H1 (cell line): ENCODE measurements around the gene INPP5A. TPM values are rescaled to one million over a fixed set of nuclear protein-coding genes. Genes with fewer than 3 reads are reported as not detected.

ENCODE experiments used
- CTCF ChIA-PET: fragments of 300-600 bp; sonication (Branson Sonifier 250); formaldehyde crosslinking; loops from one replicate; lab custom pipeline; 2021; ENCODE audit not compliant: partially characterized antibody; lab: Charles Lee
- POLR2A ChIA-PET: fragments of 300-600 bp; sonication (Branson Sonifier 250); formaldehyde crosslinking; loops from one replicate; lab custom pipeline; 2021; ENCODE audit warnings: inconsistent platforms; ENCODE audit not compliant: partially characterized antibody; lab: Charles Lee
- DNase-seq, 2 experiments: peaks; one replicate each; pipeline versions ENCODE4 v3.0.0 to v3.0.0-alpha.2; 2010 to 2022; ENCODE audit warnings: low spot score in 2 of 2, low read depth in 1 of 2, mixed read lengths in 1 of 2
- FAIRE-seq: peaks from 2 replicates; lab custom pipeline; 2011; peaks lifted over from hg19 to GRCh38; lab: Jason Lieb, UNC
- H2AFZ ChIP-seq: 2 replicates; pipeline ENCODE4 v1.8.1; 2012; ENCODE audit warnings: low read length, inconsistent platforms
- H2AK5ac ChIP-seq: 2 replicates; pipeline ENCODE4 v1.6.1; 2013; ENCODE audit warnings: low read depth, low read length
- H2BK120ac ChIP-seq: replicated peaks from 2 replicates; pipeline ENCODE3; 2013; ENCODE audit warnings: low read depth, low read length, inconsistent platforms
- H2BK12ac ChIP-seq: 2 replicates; pipeline ENCODE4 v1.6.1; 2013; ENCODE audit warnings: low read depth, low read length
- H2BK15ac ChIP-seq: 2 replicates; pipeline ENCODE4 v1.6.1; 2013; ENCODE audit warnings: low read length
- H2BK20ac ChIP-seq: 2 replicates; pipeline ENCODE4 v1.6.1; 2013; ENCODE audit warnings: low read length
- H2BK5ac ChIP-seq: 2 replicates; pipeline ENCODE4 v1.6.1; 2013; ENCODE audit warnings: low read depth, low read length
- H3K14ac ChIP-seq: 2 replicates; pipeline ENCODE4 v1.6.1; 2013; ENCODE audit warnings: inconsistent platforms; ENCODE audit not compliant: insufficient read length
- H3K18ac ChIP-seq: 2 replicates; pipeline ENCODE4 v1.6.1; 2013; ENCODE audit warnings: low read length; ENCODE audit errors: extremely low read depth
- H3K23ac ChIP-seq: 2 replicates; pipeline ENCODE4 v1.6.1; 2013; ENCODE audit warnings: inconsistent platforms; ENCODE audit not compliant: insufficient read length
- H3K23me2 ChIP-seq: 2 replicates; pipeline ENCODE4 v1.6.1; 2013; ENCODE audit warnings: low read depth, low read length
- H3K27ac ChIP-seq: 2 replicates; pipeline ENCODE4 v1.6.1; 2011; ENCODE audit warnings: low read depth, low read length, inconsistent platforms
- H3K27me3 ChIP-seq, 4 experiments: replicated peaks in 1 of 4; 1 replicate in 1 of 4; 2 replicates in 3 of 4; pipeline versions ENCODE4 v1.6.1 to v1.8.1; 2011 to 2013; ENCODE audit warnings: low read length in 3 of 4, mild to moderate bottlenecking in 3 of 4, inconsistent platforms in 2 of 4, mixed read lengths in 2 of 4, moderate library complexity in 1 of 4; ENCODE audit not compliant: control insufficient read depth in 3 of 4, insufficient read depth in 3 of 4; ENCODE audit errors: extremely low read depth in 1 of 4
- H3K36me3 ChIP-seq, 4 experiments: 2 replicates each; pipeline versions ENCODE4 v1.6.1 to v1.8.1; 2011 to 2013; ENCODE audit warnings: mild to moderate bottlenecking in 4 of 4, low read length in 3 of 4, moderate library complexity in 2 of 4, control low read depth in 1 of 4, inconsistent platforms in 1 of 4; ENCODE audit not compliant: insufficient read depth in 4 of 4, control insufficient read depth in 2 of 4
- H3K4ac ChIP-seq: replicated peaks from 2 replicates; pipeline ENCODE3; 2013; ENCODE audit warnings: low read length, low read depth, mixed read lengths, inconsistent platforms; ENCODE audit not compliant: insufficient read length
- H3K4me1 ChIP-seq, 4 experiments: replicated peaks in 1 of 4; 1 replicate in 1 of 4; 2 replicates in 3 of 4; pipeline versions ENCODE4 v1.6.1 to v1.8.1; 2011 to 2013; ENCODE audit warnings: low read length in 3 of 4, inconsistent platforms in 2 of 4, mixed read lengths in 1 of 4; ENCODE audit not compliant: insufficient read depth in 4 of 4, control insufficient read depth in 3 of 4
- H3K4me2 ChIP-seq, 2 experiments: 2 replicates each; pipeline versions ENCODE4 v1.6.1 to v1.8.1; 2011 to 2013; ENCODE audit warnings: low read depth in 2 of 2, low read length in 2 of 2, control low read depth in 1 of 2, inconsistent platforms in 1 of 2, mild to moderate bottlenecking in 1 of 2; ENCODE audit not compliant: insufficient read depth in 1 of 2
- H3K4me3 ChIP-seq, 4 experiments: fragments of 200-600, 300-600 bp in 1 of 4; sonication (generic), shearing (Covaris generic), sonication (Bioruptor Twin) in 1 of 4; 2 replicates each; pipeline versions ENCODE4 v1.5.1 to v1.8.1; 2011 to 2016; ENCODE audit warnings: low read length in 4 of 4, low read depth in 3 of 4, control low read depth in 2 of 4, inconsistent platforms in 2 of 4, mild to moderate bottlenecking in 2 of 4, mixed read lengths in 1 of 4, moderate library complexity in 1 of 4; ENCODE audit not compliant: insufficient read depth in 2 of 4; ENCODE audit errors: extremely low read depth in 1 of 4
- H3K56ac ChIP-seq: replicated peaks from 2 replicates; pipeline ENCODE3; 2013; ENCODE audit warnings: low read depth, mild to moderate bottlenecking, mixed read lengths, low read length, inconsistent platforms; ENCODE audit not compliant: insufficient read length
- H3K79me1 ChIP-seq: 2 replicates; pipeline ENCODE4 v1.6.1; 2013; ENCODE audit warnings: low read depth, low read length, control low read depth
- H3K79me2 ChIP-seq, 2 experiments: 2 replicates each; pipeline versions ENCODE4 v1.6.1 to v1.8.1; 2012 to 2013; ENCODE audit warnings: low read length in 2 of 2, mild to moderate bottlenecking in 2 of 2, inconsistent platforms in 1 of 2; ENCODE audit not compliant: insufficient read depth in 2 of 2, control insufficient read depth in 1 of 2
- H3K9ac ChIP-seq, 4 experiments: replicated peaks in 1 of 4; 1 replicate in 1 of 4; 2 replicates in 3 of 4; pipeline versions ENCODE4 v1.6.1 to v1.8.1; 2011 to 2013; ENCODE audit warnings: low read depth in 3 of 4, low read length in 3 of 4, control low read depth in 2 of 4, mild to moderate bottlenecking in 2 of 4, moderate library complexity in 2 of 4, inconsistent platforms in 1 of 4; ENCODE audit errors: extremely low read depth in 1 of 4
- H3K9me3 ChIP-seq, 2 experiments: 2 replicates each; pipeline versions ENCODE4 v1.6.1 to v1.8.1; 2012 to 2013; ENCODE audit warnings: mild to moderate bottlenecking in 2 of 2, moderate library complexity in 2 of 2, control low read depth in 1 of 2, inconsistent platforms in 1 of 2, low read depth in 1 of 2, low read length in 1 of 2, mixed read lengths in 1 of 2; ENCODE audit not compliant: insufficient read depth in 2 of 2
- H4K20me1 ChIP-seq, 2 experiments: replicated peaks in 1 of 2; 2 replicates each; pipeline versions ENCODE3 to v1.8.1; 2011 to 2013; ENCODE audit warnings: inconsistent platforms in 2 of 2, low read length in 2 of 2, mild to moderate bottlenecking in 1 of 2; ENCODE audit not compliant: insufficient read depth in 2 of 2, control insufficient read depth in 1 of 2
- H4K5ac ChIP-seq: 2 replicates; pipeline ENCODE4 v1.6.1; 2013; ENCODE audit warnings: low read length, low read depth, mixed read lengths, inconsistent platforms; ENCODE audit not compliant: insufficient read length
- H4K8ac ChIP-seq: 2 replicates; pipeline ENCODE4 v1.8.0; 2013; ENCODE audit warnings: mild to moderate bottlenecking, moderate library complexity, low read length, inconsistent platforms; ENCODE audit not compliant: insufficient read depth; ENCODE audit errors: extremely low read depth
- H4K91ac ChIP-seq: replicated peaks from 2 replicates; pipeline ENCODE3; 2013; ENCODE audit warnings: low read length, mixed read lengths, inconsistent platforms; ENCODE audit not compliant: insufficient read length
- EZH2 ChIP-seq: fragments of 200-600 bp; sonication (generic); IDR thresholded peaks from 2 replicates; pipeline ENCODE4 v1.7.1; 2012; ENCODE audit warnings: low read depth, mild to moderate bottlenecking, moderate library complexity, low read length, inconsistent platforms; ENCODE audit not compliant: severe bottlenecking
- SIN3A ChIP-seq, 2 experiments: IDR thresholded peaks in 1 of 2; conservative IDR thresholded peaks in 1 of 2; 2 replicates each; pipeline ENCODE4 v1.6.1; 2011 to 2012; ENCODE audit warnings: low read length in 2 of 2, improper control_type of control experiment in 1 of 2, low read depth in 1 of 2, mild to moderate bottlenecking in 1 of 2
- TEAD4 ChIP-seq: IDR thresholded peaks from 2 replicates; pipeline ENCODE4 v1.6.1; 2012; ENCODE audit warnings: low read depth, low read length, inconsistent platforms, mixed read lengths
- YY1 ChIP-seq: IDR thresholded peaks from 2 replicates; pipeline ENCODE4 v1.6.1; 2011; ENCODE audit warnings: low read depth, mild to moderate bottlenecking, low read length
- WGBS, 2 experiments: shearing (Covaris generic) in 1 of 2; methylation state at CpG; one replicate each; pipeline versions ENCODE4 v1.1.6 to v1.1.7; 2013 to 2015; ENCODE audit warnings: low lambda C conversion rate in 2 of 2, mixed read lengths in 2 of 2, inconsistent platforms in 1 of 2, low coverage in 1 of 2, missing lambda C conversion rate in 1 of 2; ENCODE audit not compliant: insufficient replicate concordance in 2 of 2, insufficient coverage in 1 of 2, insufficient read length in 1 of 2; ENCODE audit errors: extremely low coverage in 1 of 2, missing lambda C conversion rate in 1 of 2; 5-methylcytosine and 5-hydroxymethylcytosine counted together
- polyA plus RNA-seq, 7 experiments: library from polyadenylated mRNA; depleted of rRNA in 3 of 7; stranded (reverse) in 5 of 7; unstranded in 2 of 7; fragments of >200 nt in 5 of 7; fragments of 200-250 nt in 2 of 7; gene quantifications; 1 replicate in 5 of 7; 2 replicates in 1 of 7; 4 replicates in 1 of 7; pipeline versions ENCODE4 v1.2.1 to v1.2.3, GENCODE V29; 2011 to 2013; ENCODE audit warnings: missing spikeins in 2 of 7, mixed read lengths in 2 of 7
- total RNA-seq: library from RNA; stranded (reverse); fragmentation: NEBNext Ultra II Directional; extraction: Animal tissue kit (Norgen Biotek cat#: 25700); gene quantifications from 2 replicates; pipeline ENCODE4 v1.2.1, GENCODE V29; 2021
- TF ChIP-seq, protein P1 (sequence below): IDR thresholded peaks from 2 replicates; pipeline ENCODE4 v1.6.1; 2011; ENCODE audit warnings: low read depth, mild to moderate bottlenecking, low read length; ENCODE audit not compliant: insufficient read depth

The INPP5A gene
- total and polyA plus RNA-seq, 2 of the 8 experiments (the other 6 are each of a cell fraction or from before 2014, with no cell fraction given) = 19.7 to 27.5 TPM

DNA sequence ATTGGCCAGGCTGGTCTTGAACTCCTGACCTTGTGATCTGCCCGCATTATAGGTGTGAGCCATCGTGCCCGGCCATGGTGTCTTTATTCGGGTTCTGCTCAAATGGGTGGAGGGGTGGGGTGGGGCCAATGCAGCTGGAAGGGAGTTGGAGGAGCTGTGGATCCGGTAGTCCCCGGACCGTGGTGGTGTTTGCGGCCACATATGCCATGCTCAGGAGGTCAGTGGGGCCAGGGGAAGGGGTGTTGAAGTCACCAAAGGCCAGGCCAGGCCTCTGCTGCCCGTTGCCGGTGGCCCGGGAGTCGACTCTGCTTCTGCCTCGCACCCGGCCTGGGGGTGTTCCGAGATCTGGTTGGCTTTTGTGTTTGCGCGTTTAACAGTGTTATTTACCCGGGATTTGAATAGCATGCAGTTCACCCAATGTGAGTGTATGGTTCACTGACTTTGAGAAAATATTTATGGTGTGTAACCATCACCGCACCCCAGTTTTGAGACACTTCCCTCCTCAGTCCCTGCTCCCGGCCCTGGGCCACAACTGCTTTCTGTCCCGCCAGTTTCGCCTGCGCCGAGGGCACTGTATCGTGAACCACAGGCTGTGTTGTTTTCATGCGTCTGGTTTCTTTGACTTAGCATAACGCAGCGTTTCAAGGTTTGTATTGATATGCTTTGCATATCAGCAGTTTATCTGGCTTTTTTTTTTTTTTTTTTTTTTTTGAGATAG lies 10.7 kb downstream of the INPP5A start:
- no peaks in the 10 kb centered on the region for H3K36me3 ChIP-seq
- no peak overlapping the region for H3K27ac ChIP-seq
- H3K79me2 ChIP-seq = peaks cover 0 to 41% of the 10 kb centered on the region in 2 experiments; a peak in 2 of 4 replicates
- H3K4me2 ChIP-seq = no peak overlapping the region
- H3K79me1 ChIP-seq = peaks cover 16% of the 10 kb centered on the region
- WGBS, 2 experiments = 92% methylated on average over 28 of the region's 28 CpGs; no CpG with 5 or more reads in 1 of the 2 experiments
- H2BK5ac ChIP-seq = no peak overlapping the region
- no peak overlapping the region for H2BK15ac ChIP-seq
- no peak overlapping the region for H3K23ac ChIP-seq
- H2BK120ac ChIP-seq = no peak overlapping the region
- POLR2A ChIA-PET = interaction anchor here (1.1 kb wide), 1 partner anchor 10 kb away, joined by 3 read pairs; no protein-coding TSS in a partner anchor
- FAIRE-seq (no peak), DNase-seq (no peak)
- H2AK5ac ChIP-seq = no peak overlapping the region
- no peak overlapping the region for H4K8ac ChIP-seq
- H2BK20ac ChIP-seq = no peak overlapping the region
- no peak for TF ChIP-seq SIN3A (conservative IDR thresholded peaks at IDR 0.05 in 1 of 2, IDR thresholded peaks at IDR 0.05 in 1 of 2; ENCODE audit: low read depth in 1 of 2, low read length in 2 of 2)
- TF ChIP-seq YY1 = no peak
- no peak for TF ChIP-seq TEAD4
- TF ChIP-seq, protein P1, sequence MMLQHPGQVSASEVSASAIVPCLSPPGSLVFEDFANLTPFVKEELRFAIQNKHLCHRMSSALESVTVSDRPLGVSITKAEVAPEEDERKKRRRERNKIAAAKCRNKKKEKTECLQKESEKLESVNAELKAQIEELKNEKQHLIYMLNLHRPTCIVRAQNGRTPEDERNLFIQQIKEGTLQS = no peak
- TF ChIP-seq EZH2 = no peak
- H3K23me2 ChIP-seq = no peaks in the 10 kb centered on the region
- no peak overlapping the region for H2BK12ac ChIP-seq
- H3K9me3 ChIP-seq = no peaks in the 10 kb centered on the region
- no peak overlapping the region for H4K5ac ChIP-seq
- H3K56ac ChIP-seq = no peak overlapping the region
- peaks cover 0 to 3% (median 0%) of the 10 kb centered on the region in 4 experiments; a peak in 1 of 7 replicates for H3K4me1 ChIP-seq
- no peak overlapping the region for H4K91ac ChIP-seq
- CTCF ChIA-PET = no interaction called here
- H2AFZ ChIP-seq = no peak overlapping the region
- H4K20me1 ChIP-seq = peaks cover 4 to 30% of the 10 kb centered on the region in 2 experiments
- H3K14ac ChIP-seq = no peak overlapping the region
- H3K9ac ChIP-seq = no peak overlapping the region
- H3K18ac ChIP-seq = no peak overlapping the region
- H3K4ac ChIP-seq = no peak overlapping the region
- H3K27me3 ChIP-seq = no peaks in the 10 kb centered on the region; a peak in 1 of 7 replicates
- no peak overlapping the region for H3K4me3 ChIP-seq
